GM18858 (cell line): ENCODE results near the gene RNF144B.
"Not testable (repeated sequence)": the region's sequence is repeated elsewhere in the genome, so short reads cannot be mapped to it uniquely, and the experiment has no call there.

ENCODE experiments used
- ATAC-seq: cut with Tn5 transposase; IDR thresholded peaks from one replicate; pipeline ENCODE4 v1.9.1; 2021; ENCODE audit not compliant: unreplicated experiment

The RNF144B gene

DNA sequence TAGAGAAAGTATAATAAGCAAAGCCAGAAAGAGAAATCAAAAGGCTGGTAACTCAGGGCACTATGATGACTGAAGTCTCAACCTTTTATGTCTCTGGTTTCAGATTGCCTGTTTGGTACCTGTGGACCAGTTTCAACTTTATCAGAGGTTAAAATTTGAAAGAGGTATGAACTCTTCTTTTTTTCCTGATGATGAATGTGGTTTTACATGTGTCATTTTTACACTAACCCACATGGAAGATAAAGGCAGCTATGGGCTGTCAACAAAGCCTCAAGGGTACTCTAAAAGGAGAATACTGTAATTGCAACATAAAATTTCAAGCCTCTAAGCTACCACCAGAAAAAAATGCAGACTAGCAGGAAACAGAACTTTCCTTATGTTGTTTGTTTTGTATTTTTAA, 52.4 kb downstream of the RNF144B start:
- ATAC-seq = no peak

DNA sequence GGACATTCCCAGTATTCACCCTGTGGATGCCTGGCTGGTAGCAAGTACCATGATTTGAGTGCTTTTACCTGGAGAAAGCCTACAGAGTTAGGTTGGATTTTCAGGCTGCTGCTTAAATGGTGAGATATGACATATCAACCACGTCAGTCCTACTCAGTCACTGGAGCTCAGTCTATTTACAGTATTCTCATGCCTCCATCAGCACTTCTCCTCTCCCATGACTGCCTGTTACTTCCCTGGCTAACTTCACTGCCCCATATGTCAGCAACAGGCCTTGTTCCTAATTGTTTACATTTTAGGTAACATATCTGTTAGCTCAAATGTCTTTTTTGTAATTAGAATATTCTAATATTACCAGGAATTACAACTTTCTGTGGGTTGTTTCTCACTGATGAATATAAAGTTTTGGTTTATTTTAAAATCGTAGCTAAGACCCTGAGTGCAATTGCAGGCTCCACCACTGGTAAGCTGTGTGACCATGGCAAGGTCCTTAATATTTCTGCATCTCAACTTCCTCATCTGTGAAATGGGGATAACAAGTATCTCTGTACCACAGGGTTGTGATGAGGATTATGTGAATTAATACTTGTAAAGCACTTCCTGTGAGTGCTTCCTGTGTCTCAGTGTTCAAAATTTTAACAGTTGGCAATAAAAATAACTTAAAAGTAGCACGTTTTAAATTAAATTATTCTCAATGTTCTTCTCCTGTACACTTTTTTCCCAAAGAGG, 54.3 kb downstream of the RNF144B start:
- ATAC-seq = no peak

DNA sequence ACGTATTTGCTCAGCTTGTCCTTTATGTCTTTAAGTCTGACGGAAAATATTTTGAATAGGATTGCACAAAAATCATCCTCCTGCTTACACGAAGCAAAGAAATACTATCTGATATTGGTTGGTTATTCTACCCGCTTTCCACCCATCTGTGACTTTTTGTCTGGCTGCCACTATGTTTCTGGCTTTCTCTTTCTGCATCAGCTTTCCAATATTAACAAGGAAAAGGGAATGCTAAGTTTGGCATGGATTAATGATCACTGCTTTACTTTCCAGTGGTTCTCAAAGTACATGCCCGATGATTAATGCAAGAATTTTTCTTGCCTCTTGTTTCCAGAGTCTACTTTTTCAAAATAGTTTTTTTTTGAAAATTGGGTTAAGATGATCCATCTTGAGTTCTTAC, 57.0 kb downstream of the RNF144B start:
- no peak for ATAC-seq

DNA sequence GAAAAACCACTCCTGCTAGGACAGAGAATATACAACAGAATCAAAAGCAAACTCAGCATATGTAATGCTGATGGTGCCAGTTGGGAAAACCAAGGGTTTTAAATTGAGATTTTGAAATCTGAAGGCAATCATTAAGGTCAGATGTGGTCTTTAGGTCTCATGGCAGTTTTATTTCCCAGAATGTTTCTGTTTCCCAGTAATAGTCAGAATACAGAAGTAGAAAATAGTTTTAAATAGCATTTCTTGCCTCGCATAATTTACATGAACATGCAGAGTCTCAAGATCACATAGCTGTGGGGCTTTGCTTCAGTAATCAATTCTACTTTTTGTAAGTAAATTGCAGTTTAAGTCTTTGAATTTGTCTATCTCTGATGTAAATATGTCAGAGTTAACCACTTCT, 58.1 kb downstream of the RNF144B start:
- no peak for ATAC-seq

DNA sequence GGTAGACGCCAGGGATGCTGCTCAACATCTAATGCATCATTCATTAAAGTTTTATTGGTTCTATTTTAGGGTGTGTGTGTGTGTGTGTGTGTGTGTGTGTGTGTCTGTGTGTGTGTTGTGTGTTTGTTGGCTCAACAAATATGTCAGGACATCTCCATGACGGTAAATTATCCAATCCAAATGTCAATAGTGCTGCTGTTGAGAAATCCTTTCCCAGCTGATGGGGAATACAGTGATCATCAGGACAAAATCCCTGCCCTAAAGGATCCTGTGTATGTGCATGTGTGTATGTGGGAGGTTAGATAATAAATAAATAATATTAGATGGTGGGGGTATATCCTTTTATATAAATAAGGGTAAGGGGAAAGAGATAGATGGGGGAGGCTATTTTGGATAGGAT, 59.6 kb downstream of the RNF144B start:
- ATAC-seq = no peak

DNA sequence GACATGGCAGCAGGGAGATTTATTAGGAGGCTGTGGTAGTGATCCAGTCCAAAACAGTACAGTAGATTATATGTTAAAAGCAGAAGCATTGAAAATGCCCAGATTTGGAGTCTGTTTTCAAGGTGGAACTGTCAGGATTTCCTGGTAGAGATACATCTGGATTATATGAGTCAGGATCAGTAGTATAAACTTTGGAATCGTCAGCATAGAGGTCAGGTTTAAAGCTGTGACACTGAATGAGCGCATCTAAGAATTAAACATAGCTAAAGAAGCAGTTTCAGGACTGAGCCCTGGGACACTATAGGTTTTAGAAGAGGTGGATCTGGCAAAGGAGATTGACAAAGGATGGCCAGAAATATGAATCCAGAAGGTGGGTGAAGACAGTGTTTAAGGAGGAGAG, 60.4 kb downstream of the RNF144B start:
- ATAC-seq = no peak

DNA sequence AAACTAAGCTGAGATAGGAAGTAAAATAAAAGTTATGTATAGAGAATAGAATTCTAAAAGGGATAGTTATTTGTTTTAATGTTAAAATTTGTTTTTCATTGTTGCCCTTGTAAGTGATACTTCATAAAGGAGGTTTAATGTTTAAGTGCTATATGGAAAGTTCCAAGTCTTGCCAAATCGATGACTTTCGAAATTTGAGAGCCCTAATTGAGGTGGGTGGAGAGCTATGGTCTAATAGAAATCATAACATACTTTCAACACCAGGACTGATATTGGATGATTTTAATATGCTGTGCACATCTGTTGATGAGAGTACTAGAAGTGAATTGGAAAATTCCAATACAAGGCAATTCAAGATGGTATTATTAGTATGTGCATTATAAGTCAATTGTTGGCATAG, 64.6 kb downstream of the RNF144B start:
- ATAC-seq = no peak

DNA sequence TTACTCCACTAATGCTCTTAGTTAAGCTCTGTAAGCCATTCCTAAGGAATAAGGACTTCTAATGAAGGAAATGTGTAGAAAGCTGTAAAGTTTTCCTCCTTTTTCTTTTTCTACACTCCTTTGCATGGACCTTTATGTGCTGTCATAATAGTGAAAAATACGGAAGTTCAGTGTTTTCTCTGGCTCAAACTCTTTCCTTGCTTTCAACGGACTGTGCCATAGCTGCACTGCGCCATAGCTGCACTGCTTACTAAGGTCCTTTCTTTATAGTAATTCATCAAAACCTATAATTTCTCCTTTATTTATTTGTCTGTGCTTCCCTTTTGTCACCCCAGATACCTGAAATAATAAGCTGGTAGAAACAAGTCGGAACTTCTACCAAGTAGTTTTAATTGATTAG, 67.3 kb downstream of the RNF144B start:
- ATAC-seq = no peak

DNA sequence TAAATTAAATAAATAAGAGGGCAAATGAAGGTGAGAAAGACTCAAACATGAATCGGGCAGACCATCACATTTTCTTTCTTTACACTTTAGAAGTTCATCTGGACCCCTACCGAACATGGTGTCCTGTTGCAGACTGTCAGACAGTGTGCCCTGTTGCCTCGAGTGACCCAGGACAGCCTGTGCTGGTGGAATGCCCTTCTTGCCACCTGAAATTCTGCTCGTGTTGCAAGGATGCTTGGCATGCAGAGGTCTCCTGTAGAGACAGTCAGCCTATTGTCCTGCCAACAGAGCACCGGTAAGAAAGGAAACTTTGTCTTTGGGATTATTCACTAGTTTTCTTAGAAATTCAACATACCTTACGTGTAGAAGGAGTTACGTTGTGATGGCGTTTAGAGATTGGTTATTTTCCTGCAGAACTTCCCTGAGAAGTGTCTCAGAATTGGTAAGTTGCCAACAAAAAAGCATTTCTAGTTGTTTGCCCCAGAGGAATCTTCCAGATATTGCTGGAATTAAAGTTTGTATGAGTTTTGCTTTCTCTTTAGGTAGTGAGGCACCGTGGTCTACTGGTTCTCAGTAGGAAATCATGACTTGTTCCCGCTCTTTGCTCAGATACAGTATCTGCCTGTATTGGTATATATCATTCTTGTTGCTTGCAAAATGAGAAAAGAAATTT, 70.1 kb downstream of the RNF144B start:
- no peak for ATAC-seq

DNA sequence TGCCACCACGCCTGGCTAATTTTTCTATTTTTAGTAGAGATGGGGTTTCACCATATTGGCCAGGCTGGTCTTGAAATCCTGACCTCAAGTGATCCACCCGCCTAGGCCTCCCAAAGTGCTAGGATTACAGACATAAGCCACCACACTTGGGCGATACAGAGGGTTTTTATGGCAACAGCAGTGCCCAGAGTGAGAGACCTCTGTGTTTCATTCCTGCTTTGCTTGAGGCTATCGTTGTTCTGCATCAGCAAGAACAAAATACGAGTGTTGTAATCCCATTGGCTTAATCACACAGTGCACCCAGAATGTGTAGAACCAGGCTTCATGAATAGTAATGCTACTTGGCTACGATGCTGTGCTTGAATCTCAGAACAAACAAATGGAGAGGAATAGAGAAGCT, 70.9 kb downstream of the RNF144B start:
- ATAC-seq = not testable (repeated sequence)

DNA sequence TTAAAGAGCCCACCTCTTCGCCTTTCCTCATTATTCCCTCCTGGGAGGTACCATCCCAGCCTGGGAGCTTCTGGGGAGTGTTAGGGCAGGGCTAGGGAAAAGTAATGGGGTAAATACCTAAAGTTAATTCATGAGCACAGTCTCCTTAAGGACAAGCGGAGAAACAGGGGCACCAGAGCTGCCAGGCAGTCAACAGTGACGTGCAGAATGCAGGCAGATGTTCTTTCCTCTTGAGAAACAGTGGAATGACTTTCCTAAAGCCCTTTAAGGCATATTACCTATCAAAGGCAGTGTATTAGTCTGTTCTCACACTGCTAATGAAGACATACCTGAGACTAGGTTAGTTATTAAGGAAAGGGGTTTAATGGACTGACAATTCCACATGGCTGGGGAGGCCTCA, 76.3 kb downstream of the RNF144B start:
- no peak for ATAC-seq

DNA sequence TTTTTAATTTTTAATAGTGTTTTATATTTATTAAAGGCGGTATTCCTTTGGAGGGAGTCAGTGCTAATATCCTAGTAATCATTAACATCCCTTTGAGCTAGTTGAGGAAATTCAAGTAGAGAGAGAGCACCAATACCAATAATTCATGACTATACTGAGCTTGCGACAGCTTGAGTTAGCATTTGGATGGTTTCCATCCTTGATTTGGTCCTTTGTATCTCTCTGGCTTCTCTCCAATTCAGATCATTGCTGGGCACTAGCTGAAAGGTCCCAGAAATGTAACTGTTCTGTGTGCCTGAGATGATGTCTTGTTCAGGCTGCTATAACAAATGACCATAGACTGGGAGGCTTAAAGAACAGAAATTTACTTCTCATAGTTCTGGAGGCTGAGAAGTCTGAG, 77.0 kb downstream of the RNF144B start:
- ATAC-seq = no peak

DNA sequence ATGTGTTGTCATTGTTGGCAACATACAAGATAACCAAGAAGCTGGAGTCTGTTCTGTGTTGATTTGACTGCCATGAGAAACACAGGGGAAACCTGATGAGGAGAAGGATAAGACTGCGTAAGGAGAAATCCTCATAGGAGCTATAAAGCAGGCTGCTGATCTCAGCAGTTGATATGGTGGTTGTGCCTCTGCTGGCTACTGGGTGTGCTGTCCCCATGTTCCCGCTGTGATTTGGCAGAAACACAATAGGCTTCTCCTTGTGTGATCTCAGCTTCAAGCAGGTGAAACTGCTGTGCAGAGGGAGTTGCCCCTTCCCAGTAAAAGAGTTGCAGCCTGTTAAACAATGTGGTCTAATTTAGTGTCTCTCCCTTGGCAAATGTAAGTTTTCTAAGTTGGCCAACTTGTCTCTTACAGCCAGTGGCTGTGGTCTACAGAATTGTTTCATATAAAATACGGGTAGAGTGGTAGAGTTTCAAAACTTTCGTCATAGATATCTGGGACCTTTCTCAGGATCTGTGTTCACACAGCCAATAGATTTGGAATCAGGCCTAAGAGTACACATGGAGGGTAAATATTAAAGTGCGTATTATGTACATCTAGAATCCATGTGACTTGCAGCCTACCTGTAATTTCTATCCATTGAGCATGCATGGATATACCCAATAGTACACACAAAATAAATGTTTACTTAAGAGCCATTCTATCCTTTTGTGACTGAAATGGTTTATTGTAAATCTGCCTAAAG, 78.4 kb downstream of the RNF144B start:
- ATAC-seq = no peak

DNA sequence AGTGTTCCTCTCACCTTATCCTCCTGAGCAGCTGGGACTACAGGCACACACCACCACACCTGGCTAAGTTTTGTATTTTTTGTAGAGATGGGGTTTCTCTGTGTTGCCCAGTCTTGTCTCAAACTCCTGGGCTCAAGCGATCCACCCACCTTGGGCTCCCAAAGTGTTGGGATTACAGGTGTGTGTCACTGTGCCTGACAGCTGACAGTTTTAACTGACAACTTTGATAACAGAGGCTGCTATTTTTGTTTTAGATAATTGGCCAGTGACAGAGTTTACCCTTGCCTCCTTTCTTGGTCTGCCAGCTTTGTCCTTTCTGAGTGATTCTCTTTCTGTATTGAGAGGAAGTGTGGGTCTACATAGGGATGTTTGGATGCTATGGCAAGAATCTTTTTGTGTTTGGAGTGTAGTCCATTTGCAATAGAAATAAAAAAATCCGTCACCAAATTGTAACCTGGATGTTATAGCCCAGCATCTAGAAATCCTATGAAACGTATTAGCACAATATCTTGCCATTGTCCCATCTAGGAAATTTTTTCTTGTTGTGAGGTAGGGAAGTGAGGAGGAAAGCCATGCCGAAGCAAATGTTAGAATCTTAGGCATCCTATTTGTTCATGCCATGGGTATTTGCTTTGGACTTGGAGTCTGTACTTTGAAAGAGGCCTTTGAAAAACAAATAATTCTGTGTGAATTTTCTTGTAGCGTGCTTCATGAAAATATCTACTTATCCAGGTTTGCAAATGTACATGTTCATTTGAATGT, 80.8 kb downstream of the RNF144B start:
- no peak for ATAC-seq

DNA sequence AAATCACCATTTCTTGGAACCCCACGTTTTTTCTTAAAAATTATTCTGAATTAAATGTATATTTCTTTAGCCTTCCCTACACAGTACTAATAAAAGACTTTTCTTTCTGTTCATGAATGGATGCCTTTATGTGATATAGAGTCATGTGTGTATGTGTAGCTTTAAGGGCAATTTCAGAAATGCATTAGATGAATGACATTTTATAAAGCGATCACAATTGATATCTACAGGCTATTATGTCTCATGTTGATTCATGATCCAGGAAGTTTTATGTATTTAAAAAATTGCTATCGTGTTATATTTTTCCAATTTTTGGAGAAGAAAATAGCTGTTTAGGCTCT, 81.3 kb downstream of the RNF144B start:
- ATAC-seq = no peak

DNA sequence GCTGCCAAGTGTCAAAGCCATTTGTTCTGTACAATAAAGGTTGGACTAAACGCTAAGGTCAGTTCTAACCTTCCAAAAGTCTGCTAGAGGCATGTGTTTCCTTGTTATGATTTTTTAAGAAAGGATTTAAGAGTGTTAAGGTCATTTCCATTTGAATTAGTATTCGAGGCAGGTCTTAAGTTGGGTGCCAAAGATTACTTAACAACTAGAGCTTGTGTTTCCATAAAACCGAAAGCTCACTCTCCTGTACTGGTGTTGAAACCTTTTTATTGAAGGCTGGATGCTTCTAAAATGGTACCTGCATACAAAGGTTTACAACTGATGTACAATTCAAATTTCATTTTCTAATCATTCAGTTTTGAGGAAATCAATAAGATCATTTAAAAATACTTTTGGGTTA, 82.4 kb downstream of the RNF144B start:
- ATAC-seq = no peak

DNA sequence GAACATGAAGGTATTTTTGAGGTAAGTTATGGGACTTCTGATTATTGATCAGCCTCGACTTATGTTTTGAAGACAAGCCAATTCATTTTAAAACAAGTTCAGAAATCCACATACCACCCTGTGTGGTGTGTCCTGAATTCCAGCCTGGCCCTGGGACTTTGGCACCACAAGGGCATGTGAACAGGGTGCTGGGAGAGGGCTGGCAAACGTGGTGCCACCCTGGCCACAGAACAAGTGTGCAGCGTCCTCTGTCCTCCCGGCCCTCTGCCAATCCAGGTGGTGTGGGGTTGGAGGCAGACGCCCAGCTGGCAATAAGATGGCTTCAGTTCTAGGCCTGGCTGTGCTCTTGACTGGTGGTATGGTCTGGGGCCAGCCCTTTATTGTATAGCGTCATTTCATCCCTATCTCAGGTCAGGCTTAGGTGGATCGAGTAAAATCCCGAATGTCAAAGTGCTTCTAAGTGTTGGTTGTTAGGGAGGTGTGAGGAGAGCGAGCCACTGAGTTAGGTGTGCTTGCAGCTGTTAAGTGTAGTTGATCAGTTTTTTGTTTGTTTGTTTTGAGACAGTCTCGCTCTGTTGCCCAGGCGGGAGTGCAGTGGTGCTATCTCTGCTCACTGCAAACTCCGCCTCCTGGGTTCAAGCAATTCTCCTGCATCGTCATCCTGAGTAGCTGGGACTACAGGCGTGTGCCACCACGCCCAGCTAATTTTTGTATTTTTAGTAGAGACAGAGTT, 84.2 kb downstream of the RNF144B start:
- ATAC-seq = no peak

DNA sequence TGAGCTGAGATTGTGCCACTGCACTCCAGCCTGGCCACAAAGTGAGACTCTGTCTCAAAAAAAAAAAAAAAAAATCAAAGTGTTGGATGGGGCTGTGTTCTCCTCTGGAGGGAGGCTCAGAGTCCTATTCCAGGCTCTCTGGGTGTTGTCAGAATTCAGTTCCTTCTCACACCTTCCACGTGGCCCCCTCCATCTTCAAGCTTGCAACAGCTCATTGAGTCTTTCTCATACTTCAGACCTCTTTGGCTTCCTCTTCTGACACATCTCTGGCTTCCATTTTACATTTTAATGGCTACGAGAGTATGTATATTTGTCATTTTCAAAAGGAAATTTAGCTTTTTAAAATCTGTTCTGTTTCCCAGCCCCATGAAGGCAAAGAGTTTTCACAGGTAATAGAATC, 85.8 kb downstream of the RNF144B start:
- ATAC-seq = no peak

DNA sequence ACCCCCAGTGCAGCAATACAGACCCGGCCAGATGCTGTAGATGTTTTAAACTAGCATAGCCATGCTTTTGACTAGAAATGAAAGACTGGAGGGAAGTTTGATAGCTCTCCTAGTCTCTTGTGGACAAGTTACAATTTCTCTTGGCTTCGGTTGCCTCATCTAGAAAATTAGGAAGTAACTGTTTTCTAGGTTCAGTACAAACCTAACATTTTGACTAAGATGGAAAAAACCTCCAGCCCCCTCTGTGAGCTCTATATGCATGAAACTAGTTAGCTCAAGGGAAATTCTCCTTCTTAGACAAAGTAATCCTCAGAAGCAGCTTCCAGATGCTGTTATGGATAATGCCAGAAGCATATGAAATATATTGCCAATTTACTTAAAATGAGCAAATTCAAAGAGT, 86.6 kb downstream of the RNF144B start:
- ATAC-seq = no peak

DNA sequence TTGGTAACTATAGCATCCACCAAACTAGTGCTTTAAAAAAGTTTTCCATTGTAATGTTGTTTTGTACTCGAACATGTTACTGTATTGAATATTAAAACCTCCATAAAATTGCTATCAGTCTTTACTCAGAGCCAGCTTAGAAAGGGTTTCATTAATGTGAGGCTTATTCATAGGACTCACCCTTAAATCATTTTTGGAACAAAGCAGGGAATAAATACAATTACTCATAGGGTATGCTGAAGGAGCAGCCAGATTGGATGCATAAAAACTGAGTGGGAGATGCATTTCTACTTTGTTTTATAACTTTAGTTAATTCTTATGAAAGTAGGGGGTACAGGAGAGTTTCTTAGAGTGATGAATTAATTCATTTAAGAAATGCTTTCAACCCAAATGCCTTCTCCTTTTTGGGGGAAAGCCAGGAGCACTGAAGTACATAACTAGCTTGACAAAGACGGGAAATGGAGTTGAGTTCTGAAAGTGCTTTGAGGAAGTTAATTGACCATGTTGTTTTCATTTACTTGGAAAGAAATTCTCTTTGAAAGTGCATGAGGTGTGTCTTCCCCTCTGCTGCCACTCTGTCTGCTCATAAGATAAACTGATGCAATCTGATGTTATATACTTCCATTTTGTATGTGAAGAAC, 90.3 kb downstream of the RNF144B start:
- ATAC-seq = no peak
